Measurements from ENCODE around the gene ITPR1.

ITPR1 gene

DNA sequence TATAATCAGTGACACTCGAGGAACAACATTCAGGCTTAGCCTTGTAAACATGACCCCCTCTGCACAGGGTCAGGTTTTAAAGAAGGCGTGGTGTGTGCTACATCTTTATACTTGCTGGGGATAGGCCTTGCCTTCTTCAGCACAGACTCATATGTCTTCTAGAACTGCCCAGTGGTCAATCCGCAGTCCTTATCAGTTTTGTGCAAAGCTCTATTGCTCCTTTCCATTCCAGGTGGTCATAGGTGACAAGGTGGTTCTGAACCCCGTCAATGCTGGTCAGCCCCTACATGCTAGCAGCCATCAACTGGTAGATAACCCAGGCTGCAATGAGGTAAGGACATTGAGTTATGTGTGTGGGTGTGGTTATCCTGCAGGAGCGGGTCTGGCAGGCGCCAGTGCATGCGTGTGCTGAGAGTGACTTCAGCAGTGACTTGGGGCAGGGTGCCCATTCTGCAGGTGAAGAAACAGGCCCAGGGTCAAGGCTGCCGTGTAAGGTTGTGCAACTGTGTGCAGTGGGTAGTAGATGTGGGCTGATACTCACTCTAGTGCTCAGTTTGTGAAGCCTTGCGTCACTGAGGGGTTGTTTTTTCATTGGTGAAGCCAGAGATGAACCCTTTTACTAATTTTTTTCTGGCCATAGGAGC is 150.9 kb downstream of the ITPR1 start:
- DNase-seq (ENCODE audit: low read depth): no peak

DNA sequence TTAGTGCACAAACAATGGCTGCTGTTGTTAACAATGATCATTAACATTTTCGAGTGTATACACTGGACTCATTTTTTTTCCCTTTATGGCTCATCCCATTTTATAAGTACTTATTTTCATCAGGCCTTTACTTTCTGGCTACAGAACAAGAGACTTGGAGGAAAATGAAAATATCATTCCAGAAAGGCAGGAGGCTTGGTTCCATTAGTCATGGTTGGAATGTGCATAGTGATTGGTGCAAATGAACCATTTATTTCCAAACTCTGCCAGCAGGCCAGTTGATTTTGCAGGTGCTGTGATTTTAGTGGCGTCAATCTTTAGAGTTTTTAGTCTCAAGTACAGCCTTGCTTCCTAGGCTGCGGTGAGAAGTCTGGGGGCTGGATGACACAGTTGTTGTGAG is 151.8 kb downstream of the ITPR1 start:
- no peak for DNase-seq (ENCODE audit: low read depth)

DNA sequence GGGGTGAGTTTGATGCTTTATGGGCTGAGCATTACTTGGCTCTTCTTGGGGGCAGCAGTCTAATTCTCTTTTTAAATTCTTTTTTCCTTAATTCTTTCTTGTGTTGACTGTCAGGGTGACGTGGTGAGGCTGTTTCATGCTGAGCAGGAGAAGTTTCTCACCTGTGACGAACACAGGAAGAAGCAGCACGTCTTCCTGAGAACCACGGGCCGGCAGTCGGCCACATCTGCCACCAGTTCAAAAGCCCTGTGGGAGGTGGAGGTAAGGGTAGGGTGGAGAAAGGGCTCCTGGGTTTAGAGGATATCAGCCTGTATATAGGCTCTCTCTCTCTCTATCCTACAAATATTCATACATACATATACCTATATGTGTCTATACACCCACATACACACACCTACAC is 152.3 kb downstream of the ITPR1 start:
- DNase-seq (ENCODE audit: low read depth): no peak

DNA sequence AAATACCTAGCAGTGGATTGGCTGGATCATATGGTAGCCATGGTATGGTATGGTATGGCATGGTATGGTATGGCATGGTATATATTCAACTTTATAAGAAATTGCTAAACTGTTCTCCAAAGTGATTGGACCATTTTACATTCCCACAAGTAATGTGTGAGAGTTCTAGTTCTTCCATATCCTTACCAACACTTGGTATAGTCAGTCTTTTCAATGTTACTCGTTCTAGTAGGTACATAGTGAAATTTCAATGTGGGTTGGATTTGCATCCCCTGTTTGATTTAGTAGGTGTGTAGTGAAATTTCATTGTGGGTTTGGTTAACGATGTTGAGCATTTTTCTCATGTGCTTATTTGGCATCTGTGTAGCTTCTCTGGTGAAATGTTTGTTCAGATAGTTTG is 154.3 kb downstream of the ITPR1 start:
- DNase-seq (ENCODE audit: low read depth): no peak

DNA sequence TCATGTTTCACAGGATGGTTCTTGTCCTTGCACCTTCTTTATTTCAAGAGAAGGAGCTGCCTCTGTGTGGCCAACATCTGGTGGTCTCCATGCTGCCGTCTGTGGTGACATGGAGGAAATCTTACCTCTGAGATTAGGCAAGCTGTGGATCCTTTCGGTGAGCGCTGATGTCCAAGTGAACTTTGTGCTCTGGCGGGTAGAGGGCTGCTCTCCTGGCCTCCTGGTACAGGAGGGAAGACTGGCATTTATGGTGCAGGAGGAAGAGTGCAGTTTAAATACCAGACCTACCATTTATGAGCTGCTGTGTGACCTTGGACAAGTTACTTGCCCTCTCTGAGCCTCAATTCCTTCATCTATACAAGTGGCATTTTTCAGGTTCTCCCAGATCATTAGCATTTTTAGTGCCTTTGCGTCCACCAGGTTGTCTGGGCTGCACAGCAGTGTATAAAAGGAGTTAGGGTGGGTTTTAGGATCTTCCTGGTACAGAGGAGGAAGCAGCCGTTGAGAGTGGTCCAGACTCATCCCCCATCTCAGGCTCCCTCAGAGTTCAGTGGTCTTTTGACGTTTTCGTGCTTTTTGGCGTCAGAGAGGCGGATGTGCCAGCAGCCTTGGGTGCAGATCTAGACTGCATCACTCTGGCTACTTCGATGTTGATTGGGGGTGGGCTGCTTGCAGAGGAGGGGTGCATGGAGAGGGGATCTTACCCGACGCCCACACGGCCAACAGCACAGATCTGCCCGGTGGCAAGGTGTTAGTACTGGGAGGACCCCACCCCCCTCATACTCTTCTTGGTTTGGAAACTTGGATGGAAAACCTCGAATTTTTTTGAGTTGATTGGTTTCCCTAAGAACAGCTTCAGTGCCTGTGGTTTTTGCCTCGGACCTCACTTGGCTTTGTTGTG is 162.2 kb downstream of the ITPR1 start:
- DNase-seq (ENCODE audit: low read depth): no peak

DNA sequence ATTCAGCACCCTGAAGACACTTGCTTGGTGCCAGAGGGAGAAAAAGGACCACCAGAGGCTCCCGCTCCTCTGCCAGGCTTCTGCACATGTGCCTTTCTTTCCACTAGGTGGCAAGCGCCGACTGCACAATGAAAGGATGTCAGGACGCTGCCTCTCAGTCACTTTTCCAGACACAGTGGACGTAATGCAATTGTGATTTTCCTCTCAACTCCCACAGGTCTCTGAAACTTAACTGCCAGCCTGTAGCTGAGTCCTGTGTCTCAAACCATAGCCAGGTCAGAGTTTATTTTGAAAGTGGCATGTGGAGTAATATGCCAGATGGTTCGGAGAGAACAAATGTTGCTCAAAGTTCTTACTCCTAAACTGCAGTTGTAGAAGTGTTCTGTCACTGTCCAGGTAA is 162.9 kb downstream of the ITPR1 start:
- no peak for DNase-seq (ENCODE audit: low read depth)

DNA sequence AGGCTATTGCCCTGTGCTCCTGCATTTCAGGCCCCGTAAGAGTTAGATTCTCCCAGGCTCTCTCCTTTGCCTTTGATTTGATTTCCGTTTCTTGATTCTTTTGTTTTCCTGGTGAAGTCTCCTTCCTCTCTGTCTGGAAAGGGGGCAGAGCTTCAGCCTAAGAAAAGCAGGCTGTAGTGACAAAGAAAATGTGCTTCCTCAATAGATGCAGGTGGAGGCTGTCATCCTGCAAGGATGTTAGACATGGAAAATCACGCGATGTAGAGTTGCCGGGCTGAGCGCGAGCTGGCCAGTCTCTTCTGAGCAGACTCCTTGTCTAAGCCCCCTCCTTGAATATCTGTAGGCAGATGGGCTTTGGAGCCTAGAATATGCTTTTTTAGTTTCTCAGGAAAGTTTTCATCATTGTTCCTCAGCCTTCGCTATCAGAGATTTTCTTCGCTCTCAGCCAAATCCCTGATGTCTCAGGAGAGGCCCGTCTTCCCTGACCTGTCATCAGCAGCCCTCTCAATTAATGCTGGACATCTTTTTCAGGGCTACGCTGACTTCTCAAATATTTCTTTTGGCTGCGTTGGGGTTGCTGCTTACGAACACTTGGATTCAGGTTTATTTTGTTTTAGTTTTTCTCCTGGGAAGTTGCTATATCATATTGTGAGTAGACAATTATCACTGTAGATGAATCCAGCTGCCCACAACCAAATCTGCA is 163.6 kb downstream of the ITPR1 start:
- DNase-seq (ENCODE audit: low read depth): no peak

DNA sequence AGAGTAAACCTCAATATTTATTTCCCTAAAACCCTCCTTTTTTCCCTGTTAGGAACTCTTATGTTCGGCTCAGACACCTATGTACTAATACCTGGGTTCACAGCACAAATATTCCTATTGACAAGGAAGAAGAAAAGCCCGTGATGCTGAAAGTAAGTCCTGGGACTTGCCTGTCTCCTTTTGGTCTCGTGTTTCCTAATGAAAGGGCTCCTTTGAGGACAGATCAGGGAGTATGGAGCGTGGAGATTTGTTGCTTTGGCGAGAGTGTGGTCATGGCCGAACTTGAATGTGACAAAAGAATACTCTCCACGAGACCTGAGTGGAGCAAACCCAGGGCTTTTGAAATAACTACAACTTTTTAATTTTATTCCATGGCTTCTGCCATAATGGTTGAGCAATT is 167.8 kb downstream of the ITPR1 start:
- no peak for DNase-seq (ENCODE audit: low read depth)

DNA sequence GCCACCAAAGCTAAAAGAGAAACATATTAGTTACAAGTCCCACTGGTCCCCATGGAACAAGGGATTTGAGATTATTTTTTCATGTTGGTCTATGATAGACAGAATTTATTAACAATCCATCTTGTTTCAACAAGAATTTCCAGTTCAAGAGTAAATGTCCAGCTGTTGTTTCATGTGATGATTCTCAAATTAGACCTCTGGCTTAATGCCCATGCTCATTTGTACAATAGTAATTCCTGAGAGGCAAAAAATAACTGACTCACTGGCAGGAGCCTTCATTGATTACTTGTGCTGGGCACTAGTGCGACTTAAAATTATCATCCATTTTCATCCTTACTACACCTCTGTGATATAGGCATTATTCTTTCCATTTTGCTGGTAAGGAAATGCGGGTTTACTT is 171.3 kb downstream of the ITPR1 start:
- DNase-seq (ENCODE audit: low read depth): no peak

DNA sequence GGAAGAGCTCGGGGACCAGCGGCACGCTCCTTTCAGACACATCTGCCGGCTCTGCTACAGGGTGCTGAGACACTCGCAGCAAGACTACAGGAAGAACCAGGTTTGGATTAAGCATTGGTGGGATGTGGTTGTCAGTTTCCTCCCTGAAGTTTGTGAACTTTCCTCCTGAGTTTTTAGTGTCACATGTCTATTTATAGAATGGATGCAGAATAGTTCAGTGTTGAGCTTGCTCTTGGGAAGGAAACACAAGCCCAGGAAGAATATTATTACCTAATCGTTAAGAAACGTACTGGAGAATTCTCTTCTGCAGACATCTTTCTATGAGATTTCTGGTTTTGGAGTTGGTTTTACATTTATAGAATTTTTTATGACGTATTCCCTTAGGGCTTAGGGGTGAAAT is 172.0 kb downstream of the ITPR1 start:
- no peak for DNase-seq (ENCODE audit: low read depth)

DNA sequence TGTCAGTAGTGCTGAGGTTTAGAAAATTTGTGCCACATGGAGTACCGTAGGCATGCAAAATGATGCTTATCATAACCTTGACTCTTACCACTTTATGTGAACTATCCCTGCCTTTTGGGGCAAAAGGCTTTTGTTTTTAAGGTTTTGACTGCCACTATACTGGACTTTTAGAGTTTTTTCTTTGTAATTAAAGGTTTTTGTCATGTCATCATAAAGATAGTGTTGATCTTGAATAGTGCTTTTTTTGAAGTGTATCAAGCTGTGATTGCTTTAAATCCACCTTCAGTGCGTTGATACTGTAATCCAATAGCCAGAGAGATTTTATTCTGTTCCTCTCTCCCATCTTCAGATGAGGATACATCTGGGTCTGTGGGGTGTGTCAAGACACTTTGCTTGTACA is 172.9 kb downstream of the ITPR1 start:
- no peak for DNase-seq (ENCODE audit: low read depth)

DNA sequence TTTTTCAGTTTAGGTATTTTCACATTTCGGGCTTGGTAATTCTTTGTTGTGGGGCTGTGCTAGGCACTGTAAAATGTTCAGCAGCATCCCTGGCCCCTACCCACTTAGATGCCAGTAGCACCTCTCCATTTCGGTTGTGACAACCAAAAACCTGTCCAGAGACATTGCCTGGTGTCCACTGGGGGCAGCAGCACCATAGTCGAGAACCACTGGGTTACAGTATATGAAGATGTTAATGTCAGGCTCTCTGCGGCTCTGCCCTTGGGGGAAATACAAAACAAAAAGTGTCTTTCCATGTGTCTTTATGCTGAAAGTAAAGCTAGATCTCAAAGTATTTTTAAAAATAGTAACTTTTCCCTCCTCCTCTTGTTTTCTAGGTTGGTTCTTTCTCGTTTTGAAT is 177.2 kb downstream of the ITPR1 start:
- no peak for DNase-seq (ENCODE audit: low read depth)

DNA sequence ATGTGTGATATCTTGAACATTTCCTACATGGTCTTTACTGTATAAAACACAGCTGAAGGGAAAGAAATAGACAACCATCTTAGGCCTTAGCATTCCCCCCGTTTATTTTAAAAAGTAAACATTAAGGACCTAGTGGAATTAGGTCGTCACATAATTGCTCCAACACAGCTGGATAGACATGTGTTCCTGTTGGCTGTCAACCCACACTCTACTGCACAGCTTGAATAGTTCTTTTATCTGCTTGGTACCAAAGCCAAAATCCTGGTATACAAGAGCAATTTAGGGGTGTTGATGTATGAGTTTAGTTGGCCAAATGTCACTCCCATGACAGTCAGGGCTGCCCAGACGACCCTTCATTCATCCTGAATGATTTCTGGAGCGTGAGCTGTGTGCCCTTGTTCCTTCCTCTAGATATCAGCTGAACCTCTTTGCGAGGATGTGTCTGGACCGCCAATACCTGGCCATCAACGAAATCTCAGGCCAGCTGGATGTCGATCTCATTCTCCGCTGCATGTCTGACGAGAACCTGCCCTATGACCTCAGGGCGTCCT is 179.7 kb downstream of the ITPR1 start:
- DNase-seq (ENCODE audit: low read depth): no peak

DNA sequence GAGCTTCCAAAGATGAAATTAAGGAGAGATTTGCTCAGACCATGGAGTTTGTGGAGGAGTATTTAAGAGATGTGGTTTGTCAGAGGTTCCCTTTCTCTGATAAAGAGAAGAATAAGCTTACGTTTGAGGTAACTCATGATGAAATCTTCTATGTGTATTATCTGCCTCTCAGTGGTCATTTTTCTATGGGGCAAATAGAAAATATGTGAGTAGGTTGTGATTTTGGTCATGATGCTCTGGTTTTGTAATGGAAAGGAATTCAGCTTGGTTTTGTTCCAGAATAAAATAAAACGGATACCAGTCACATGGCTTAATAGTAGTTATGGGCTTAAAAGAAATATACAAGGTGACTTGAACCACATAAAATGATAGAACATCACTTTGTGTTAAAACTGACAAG is 181.1 kb downstream of the ITPR1 start:
- DNase-seq (ENCODE audit: low read depth): no peak

DNA sequence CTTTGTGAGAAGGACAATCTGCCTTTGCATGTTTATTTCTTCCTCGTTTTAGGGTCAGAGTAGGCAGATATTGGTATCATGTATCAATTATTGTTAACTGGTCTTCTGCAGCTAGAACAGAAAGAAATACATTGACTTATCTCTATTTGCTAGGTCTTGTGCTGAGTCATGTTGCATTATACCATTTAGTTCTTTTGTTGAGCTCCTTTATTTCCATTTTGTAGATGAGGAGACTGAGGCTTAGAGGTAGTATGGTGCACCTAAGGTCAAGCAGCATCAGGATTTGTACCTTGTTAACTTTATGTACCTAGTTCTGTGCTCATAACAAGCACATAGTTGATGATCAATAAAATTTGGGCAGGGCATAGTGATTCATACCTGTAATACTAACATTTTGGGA is 182.6 kb downstream of the ITPR1 start:
- no peak for DNase-seq (ENCODE audit: low read depth)

DNA sequence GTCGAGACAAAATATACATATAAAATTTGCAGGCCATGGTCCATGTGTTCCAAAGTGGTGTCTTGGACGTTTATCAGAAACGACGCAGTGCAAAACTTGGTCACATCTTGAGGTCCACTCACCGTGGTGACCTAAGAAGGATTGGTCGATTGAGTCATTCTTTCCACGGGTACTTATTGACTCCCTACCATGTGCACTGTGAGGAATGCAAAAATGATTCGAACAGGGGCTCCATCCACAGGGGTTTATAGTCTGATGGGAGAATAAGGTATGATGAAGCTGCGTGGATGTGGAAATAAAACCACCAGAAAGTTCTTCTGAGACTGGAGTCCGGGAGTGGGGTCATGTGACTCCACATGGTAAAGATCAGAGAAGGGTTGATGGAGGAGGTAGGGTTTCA is 185.2 kb downstream of the ITPR1 start:
- no peak for DNase-seq (ENCODE audit: low read depth)

DNA sequence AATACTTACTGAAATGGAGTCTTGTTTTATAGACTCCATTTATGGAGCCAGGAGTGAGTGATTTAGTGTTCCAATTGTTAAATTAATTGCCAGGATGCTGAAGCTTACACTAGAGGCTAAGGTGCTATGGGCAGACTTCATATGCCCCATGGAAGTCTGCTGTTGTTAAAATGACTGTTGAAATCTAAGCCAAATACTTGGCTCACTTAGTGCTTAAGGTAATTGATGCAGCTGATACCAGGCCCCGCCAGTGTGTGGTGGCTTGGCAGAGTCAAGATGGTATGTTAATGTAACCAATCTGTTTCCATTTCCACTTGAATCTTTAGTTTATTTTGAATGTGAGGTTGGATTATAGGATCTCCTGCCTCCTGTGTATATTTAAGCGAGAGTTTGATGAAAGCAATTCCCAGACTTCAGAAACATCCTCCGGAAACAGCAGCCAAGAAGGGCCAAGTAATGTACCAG is 187.1 kb downstream of the ITPR1 start:
- DNase-seq (ENCODE audit: low read depth): no peak

DNA sequence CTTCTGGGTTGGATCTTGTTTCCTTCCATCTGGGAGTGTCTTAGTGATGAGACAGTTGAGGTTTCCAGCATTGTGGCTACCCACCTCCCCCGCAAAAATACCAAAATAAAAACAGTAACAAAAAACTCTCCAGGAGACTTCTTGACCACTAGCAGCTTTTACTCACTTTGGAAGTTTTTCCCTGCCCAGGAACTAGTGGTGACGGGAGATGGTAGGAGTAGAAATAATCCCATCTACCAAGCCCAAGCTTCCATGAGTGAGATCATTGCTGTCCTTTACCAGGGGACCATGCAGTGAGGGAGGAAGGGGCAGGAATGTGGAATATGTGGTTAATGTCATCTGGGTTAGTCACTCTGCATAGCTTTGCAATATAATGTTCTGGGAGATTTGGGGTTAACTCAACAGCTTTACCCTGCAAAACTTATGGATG is 187.7 kb downstream of the ITPR1 start:
- DNase-seq (ENCODE audit: low read depth): no peak

DNA sequence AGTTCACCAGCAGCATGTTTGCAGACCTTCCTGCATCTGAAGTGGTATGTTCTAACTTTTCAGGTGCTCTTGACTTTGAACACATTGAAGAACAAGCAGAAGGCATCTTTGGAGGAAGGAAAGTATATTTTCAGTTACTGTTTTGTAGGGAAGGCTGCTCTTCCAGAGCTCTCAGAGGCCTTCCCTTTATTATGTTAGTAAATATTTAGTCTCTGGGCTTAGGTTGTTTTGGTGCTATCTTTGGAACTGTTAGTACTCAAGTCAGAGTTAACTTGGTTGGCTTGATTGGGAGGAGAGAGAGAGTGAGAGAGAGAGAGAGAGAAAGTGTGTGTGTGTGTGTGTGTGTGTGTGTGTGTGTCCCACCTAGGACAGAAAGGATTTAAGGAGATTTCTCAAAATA is 188.2 kb downstream of the ITPR1 start:
- DNase-seq (ENCODE audit: low read depth): no peak

DNA sequence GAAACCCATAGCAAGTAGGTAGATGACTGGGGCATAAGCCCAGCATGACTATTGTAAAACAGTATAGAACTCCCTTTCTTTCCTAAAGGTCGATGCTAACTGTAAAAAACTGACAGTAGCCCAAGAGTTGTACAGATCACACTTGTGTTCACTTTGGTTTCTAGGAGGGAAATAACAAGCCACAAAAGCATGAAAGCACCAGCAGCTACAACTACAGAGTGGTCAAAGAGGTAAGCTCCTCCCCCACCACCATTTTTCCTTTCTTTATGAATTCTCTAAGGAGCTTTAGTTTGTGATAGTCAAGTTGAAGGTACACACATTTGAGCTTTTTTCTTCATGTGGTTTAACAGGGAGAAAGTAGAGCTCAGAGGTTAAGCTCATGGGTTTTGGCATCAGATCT is 191.0 kb downstream of the ITPR1 start:
- no peak for DNase-seq (ENCODE audit: low read depth)

DNA sequence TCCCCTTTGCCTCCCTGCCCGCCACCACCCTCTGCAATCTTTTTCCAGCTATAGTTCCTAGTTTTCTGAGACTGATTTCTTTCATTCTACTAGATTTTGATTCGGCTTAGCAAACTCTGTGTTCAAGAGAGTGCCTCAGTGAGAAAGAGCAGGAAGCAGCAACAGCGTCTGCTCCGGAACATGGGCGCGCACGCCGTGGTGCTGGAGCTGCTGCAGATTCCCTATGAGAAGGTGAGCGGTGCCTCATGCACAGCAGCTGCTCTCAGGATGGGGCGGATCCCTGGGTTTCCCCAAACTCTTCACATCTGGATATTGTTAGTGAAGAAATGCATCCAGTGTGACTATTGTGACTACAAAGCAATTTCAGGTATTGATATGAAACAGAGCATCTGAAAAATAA is 191.8 kb downstream of the ITPR1 start:
- no peak for DNase-seq (ENCODE audit: low read depth)

DNA sequence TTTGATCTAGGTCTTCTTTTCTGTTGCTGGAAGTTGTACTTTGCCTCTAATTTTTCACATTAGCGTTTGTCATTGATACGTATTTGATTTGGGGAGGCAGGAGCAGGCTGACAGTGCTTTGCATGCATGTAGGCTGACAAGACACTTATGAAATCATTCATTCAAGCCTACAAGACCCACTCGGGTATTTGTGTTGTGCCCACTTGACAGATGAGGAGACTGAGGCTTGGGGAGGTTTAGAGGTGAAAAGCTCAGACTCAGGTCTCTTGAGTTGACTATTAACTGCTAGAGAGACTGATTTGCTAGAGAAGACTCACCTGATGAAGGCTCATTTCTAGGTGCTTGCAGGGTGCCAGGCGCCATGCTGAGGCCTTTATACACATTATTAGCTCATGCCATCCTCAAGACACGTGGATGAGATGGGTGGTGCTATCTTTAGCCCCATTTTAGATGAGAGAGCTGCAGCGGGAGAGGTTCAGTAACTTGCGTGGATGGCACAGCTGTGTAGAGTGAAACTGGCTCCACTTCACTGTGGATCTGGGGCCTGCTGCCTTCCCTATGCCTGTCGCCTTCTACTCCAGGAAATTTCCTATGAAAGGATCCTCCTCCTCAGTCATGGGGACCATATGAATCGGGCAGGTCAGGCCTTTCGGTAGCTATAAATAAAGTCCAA is 192.7 kb downstream of the ITPR1 start:
- no peak for DNase-seq (ENCODE audit: low read depth)

Measured in GM04503 (cell line).